ENCODE measurements around the gene MLEC.

MLEC gene

DNA sequence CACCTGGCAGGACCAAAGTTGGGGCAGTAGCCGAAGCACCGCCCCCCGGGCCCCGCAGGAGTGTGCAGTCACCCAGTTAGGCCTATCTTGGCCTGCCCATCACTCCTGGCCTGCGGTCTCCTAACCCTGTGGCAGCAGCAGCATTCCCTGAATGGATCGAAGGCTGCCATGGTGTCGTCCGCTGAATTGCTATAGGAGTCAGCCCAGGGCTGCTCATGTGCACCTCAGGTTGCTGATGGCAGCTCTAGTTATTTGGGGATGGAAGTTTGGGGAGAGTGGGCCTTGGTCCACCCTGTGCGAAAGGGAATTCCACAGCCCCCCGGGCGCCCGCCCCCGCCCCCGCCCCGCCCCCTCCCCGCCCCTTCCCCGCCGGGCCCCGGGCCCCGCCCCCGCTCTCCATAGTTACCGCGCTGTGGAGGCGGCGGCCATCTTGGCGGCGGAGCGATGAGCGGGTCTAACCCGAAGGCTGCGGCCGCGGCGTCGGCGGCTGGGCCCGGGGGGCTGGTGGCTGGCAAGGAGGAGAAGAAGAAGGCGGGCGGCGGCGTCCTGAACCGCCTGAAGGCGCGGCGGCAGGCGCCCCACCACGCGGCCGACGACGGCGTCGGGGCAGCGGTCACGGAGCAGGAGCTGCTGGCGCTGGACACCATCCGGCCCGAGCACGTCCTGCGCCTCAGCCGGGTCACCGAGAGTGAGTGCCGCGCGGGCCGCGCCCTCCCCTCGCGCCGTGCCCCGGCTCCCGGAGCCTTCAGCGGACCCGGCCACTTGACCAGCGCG lies 23.3 kb downstream of the MLEC start, which contains the start of gene UNC119B:
Gene UNC119B, plus strand, starts transcription at position 428 of the 774 bp plus-strand sequence. Its CDS starts 17 bp downstream, at position 445.
- Histone ChIP-seq H3K27me3 (ENCODE audit: control insufficient read depth, insufficient read depth, low read length) (no peaks in the 10 kb centered on the region), H3K27ac (peak within 1 kb of the TSS; percentile 77), H3K36me3 (ENCODE audit: control insufficient read depth, insufficient read depth, low read length) (no peaks in the 10 kb centered on the region), H3K9me3 (ENCODE audit: control insufficient read depth, low read length) (no peaks in the 10 kb centered on the region), H3K4me1 (peaks cover 10% of the 10 kb centered on the region), H3K9ac (peak within 1 kb of the TSS; percentile 92), H3K4me2 (ENCODE audit: low read length) (peak within 1 kb of the TSS; percentile 74), H3K79me2 (peaks cover 23% of the 10 kb centered on the region), H3K4me3 (ENCODE audit: low read depth, low read length) (peak within 1 kb of the TSS; percentile 79), H2AFZ (peak within 1 kb of the TSS; percentile 95)
- TF ChIP-seq, protein P1, sequence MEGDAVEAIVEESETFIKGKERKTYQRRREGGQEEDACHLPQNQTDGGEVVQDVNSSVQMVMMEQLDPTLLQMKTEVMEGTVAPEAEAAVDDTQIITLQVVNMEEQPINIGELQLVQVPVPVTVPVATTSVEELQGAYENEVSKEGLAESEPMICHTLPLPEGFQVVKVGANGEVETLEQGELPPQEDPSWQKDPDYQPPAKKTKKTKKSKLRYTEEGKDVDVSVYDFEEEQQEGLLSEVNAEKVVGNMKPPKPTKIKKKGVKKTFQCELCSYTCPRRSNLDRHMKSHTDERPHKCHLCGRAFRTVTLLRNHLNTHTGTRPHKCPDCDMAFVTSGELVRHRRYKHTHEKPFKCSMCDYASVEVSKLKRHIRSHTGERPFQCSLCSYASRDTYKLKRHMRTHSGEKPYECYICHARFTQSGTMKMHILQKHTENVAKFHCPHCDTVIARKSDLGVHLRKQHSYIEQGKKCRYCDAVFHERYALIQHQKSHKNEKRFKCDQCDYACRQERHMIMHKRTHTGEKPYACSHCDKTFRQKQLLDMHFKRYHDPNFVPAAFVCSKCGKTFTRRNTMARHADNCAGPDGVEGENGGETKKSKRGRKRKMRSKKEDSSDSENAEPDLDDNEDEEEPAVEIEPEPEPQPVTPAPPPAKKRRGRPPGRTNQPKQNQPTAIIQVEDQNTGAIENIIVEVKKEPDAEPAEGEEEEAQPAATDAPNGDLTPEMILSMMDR (IDR thresholded peaks at IDR 0.05) = no peak

DNA sequence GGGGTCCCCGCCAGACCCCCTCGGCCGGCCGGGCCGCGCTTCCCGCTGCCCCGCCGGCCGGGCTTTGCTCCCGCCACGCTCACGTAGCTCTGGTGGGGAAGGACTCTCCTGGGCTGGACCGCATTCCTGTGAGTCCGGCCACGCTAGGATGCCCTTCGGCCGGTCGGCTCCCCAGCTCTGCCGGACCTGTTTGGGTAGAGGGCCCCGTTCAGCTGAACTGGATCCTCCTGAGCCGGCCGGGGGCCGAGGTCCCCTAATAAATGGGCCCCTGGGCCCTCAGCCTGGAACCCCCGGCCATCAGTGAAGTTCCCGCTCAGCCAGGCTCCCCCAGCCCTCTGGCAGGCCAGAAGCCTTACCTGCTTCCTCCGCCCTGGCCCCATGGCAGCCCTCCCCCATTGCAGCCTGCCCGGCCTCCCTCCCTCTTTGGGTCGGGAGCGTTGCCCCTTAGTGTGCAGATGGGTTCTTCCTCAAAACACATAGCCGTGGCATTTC lies 23.9 kb downstream of the MLEC start:
- Histone ChIP-seq H3K9me3 (ENCODE audit: control insufficient read depth, low read length) (no peaks in the 10 kb centered on the region), H2AFZ (peak overlapping the region; percentile 95), H3K4me2 (ENCODE audit: low read length) (peak overlapping the region; percentile 74), H3K27me3 (ENCODE audit: control insufficient read depth, insufficient read depth, low read length) (no peaks in the 10 kb centered on the region), H3K27ac (peak overlapping the region; percentile 77), H3K4me3 (ENCODE audit: low read depth, low read length) (peak overlapping the region; percentile 79), H3K79me2 (peaks cover 27% of the 10 kb centered on the region), H3K9ac (peak overlapping the region; percentile 92), H3K4me1 (peaks cover 10% of the 10 kb centered on the region), H3K36me3 (ENCODE audit: control insufficient read depth, insufficient read depth, low read length) (no peaks in the 10 kb centered on the region)
- TF ChIP-seq, protein P1 (IDR thresholded peaks at IDR 0.05) = no peak

DNA sequence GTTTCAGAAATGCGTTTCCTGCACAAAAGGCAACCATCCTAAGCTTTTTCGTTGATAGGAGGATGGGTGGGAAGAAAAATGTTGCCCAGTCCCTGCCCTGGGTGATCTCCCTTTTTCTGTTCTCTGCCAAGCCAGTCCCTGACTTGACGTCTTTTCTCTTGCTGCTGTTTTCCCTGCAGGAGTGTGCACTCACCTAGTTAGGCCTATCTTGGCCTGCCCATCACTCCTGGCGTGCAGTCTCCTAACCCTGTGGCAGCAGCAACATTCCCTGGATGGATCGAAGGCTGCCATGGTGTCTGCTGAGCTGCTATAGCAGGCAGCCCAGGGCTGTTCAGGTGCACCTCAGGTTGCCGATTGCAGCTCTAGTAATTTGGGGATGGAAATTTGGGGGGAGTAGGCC lies 24.5 kb downstream of the MLEC start:
- peaks cover 33% of the 10 kb centered on the region for H3K79me2 ChIP-seq
- H2AFZ ChIP-seq = peak overlapping the region; percentile 95
- H3K27me3 ChIP-seq (ENCODE audit: control insufficient read depth, insufficient read depth, low read length) = no peaks in the 10 kb centered on the region
- peak overlapping the region; percentile 79 for H3K4me3 ChIP-seq (ENCODE audit: low read depth, low read length)
- TF ChIP-seq, protein P1 (IDR thresholded peaks at IDR 0.05) = no peak
- no peaks in the 10 kb centered on the region for H3K9me3 ChIP-seq (ENCODE audit: control insufficient read depth, low read length)
- no peak overlapping the region for H3K9ac ChIP-seq
- peak overlapping the region; percentile 74 for H3K4me2 ChIP-seq (ENCODE audit: low read length)
- H3K4me1 ChIP-seq = peaks cover 10% of the 10 kb centered on the region
- peak overlapping the region; percentile 77 for H3K27ac ChIP-seq
- H3K36me3 ChIP-seq (ENCODE audit: control insufficient read depth, insufficient read depth, low read length) = no peaks in the 10 kb centered on the region

DNA sequence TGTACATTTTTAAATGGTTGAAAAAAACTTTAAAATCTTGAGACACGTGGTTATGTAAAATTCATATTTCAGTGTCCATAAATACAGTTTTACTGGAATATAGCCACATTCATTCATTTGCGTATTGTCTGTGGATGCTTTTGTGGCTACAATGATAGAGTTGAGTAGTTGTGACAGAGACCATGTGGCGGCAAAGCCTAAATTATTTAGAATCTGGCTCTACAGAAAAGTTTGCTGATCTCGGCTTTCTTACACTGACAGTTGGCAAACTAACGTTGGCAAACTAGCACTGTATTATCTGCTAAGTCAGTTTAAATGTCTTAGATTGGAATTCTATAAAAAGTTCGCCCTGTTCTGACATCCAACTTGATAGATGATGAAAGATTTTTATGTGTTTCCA lies 25.7 kb downstream of the MLEC start:
- H3K4me1 ChIP-seq = peaks cover 10% of the 10 kb centered on the region
- H3K4me2 ChIP-seq (ENCODE audit: low read length) = peak overlapping the region; percentile 45
- no peak overlapping the region for H3K27ac ChIP-seq
- no peak overlapping the region for H3K4me3 ChIP-seq (ENCODE audit: low read depth, low read length)
- TF ChIP-seq, protein P1 (IDR thresholded peaks at IDR 0.05) = no peak
- H3K9ac ChIP-seq = no peak overlapping the region
- H2AFZ ChIP-seq = no peak overlapping the region
- H3K79me2 ChIP-seq = peaks cover 36% of the 10 kb centered on the region
- no peaks in the 10 kb centered on the region for H3K36me3 ChIP-seq (ENCODE audit: control insufficient read depth, insufficient read depth, low read length)
- H3K9me3 ChIP-seq (ENCODE audit: control insufficient read depth, low read length) = no peaks in the 10 kb centered on the region
- no peaks in the 10 kb centered on the region for H3K27me3 ChIP-seq (ENCODE audit: control insufficient read depth, insufficient read depth, low read length)

Data from parathyroid adenoma (tissue), 2 donors.